ENCODE data around the gene SIX3.
A peak's percentile ranks its signal among the peaks of the same experiment; 100 is the strongest.

SIX3 gene

DNA sequence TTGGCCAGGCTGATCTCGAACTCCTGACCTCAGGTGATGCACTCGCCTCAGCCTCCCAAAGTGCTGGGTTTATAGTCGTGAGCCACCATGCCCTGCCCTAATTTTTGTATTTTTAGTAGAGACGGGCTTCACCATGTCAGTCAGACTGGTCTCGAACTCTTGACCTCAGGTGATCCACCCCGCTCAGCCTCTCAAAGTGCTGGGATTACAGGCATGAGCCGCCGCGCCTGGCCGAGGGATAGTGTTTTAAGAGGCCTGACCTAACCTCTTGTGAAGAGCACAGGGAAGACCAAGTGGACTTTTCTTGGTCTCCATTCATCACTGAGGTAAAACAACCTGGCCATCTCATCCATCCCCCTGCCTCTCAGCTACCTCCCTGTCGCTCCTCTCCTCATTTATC lies 38.1 kb downstream of the SIX3 start:
- no peaks in the 10 kb centered on the region for H3K36me3 ChIP-seq (ENCODE audit: insufficient read depth, low read length)
- no peak overlapping the region for H3K4me3 ChIP-seq (ENCODE audit: low read depth, low read length, poor library complexity, severe bottlenecking)
- no peak overlapping the region for H3K4me2 ChIP-seq (ENCODE audit: low read length)
- H2AFZ ChIP-seq (ENCODE audit: low read length) = no peak overlapping the region
- H3K9me3 ChIP-seq (ENCODE audit: low read length) = no peaks in the 10 kb centered on the region
- H3K4me1 ChIP-seq (ENCODE audit: insufficient read depth, low read length, severe bottlenecking) = peaks cover 4% of the 10 kb centered on the region
- H3K79me2 ChIP-seq (ENCODE audit: insufficient read depth, low read length) = no peaks in the 10 kb centered on the region
- no peak overlapping the region for H3K27ac ChIP-seq (ENCODE audit: low read depth, low read length, poor library complexity, severe bottlenecking)
- H3K9ac ChIP-seq (ENCODE audit: low read length) = no peak overlapping the region
- TF ChIP-seq EZH2 (IDR thresholded peaks at IDR 0.05; ENCODE audit: borderline replicate concordance, low read length) = no peak
- TF ChIP-seq, protein P1, sequence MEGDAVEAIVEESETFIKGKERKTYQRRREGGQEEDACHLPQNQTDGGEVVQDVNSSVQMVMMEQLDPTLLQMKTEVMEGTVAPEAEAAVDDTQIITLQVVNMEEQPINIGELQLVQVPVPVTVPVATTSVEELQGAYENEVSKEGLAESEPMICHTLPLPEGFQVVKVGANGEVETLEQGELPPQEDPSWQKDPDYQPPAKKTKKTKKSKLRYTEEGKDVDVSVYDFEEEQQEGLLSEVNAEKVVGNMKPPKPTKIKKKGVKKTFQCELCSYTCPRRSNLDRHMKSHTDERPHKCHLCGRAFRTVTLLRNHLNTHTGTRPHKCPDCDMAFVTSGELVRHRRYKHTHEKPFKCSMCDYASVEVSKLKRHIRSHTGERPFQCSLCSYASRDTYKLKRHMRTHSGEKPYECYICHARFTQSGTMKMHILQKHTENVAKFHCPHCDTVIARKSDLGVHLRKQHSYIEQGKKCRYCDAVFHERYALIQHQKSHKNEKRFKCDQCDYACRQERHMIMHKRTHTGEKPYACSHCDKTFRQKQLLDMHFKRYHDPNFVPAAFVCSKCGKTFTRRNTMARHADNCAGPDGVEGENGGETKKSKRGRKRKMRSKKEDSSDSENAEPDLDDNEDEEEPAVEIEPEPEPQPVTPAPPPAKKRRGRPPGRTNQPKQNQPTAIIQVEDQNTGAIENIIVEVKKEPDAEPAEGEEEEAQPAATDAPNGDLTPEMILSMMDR (IDR thresholded peaks at IDR 0.05; ENCODE audit: low read length) = no peak
- no peaks in the 10 kb centered on the region for H4K20me1 ChIP-seq (ENCODE audit: insufficient read depth, low read length)
- no peaks in the 10 kb centered on the region for H3K27me3 ChIP-seq (ENCODE audit: insufficient read depth, low read length)
- H3K9me2 ChIP-seq (ENCODE audit: low read depth, low read length) = no peaks in the 10 kb centered on the region
- no peaks in the 10 kb centered on the region for H3F3A ChIP-seq (ENCODE audit: insufficient read depth, low read length)

DNA sequence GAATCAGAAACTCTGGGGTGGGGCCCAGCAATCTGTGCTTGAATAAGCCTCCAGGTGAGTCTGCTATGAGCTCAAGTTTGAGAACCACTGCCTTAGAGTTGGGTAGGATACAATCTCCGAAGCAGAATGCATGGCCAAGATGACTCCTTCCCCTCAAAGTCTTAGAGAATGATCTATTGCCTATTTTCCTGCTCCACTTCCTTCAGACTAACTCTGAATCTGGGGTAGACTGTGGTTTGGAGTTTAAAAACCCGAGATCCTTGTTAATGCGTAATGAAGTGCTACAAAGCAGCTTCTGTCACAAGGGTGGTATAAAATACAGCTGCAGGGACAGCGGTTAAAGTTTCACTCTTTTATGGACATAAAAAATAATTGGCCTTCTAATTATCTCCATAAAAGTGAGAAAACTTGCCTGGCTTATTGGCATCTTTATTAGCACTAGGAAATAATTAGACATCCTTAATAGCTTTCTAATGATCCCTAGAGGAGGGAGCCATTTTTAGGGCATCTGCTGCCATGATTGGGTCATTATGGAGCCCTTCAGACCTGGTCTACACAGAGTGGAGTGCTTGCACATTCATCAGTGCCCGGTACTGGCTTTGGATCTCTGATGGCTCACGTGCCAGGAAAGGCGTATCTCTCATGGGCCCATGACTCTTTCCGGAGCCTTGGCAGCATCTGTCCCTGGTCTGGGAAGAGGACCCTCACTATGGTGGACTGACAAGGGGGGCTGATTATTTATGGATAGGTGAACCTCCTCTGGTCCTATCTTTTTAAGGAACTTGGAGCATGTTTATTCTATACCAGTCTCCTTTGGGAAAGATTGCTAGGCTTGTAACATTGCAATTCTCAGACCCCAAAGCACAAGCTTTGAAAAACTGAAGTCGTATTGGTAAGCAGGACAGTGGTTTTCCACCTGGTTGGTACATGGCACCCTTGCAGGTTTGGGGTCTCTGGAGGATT lies 39.5 kb downstream of the SIX3 start:
- no peak overlapping the region for H3K27ac ChIP-seq (ENCODE audit: low read depth, low read length, poor library complexity, severe bottlenecking)
- no peak overlapping the region for H3K4me3 ChIP-seq (ENCODE audit: low read depth, low read length, poor library complexity, severe bottlenecking)
- no peak overlapping the region for H2AFZ ChIP-seq (ENCODE audit: low read length)

DNA sequence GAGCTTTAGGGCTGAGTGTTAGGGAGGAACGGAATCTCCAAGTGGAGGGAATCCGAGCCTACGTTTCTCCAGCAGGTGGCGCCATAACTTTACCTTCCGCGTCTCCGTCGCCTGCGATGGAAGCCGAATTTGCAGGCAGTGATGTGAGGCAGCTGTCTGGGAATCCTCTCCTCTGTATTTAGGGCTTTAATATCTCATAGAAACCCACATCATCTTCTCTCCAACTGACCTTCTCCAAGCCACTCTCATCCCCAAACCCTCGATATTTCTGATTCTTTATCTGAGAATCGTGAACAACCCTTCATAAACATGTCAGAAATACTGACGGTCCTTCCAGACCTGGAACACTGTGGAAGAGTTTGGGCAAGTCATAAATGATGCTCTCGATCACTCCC lies 40.2 kb downstream of the SIX3 start:
- Histone ChIP-seq H3K27ac (ENCODE audit: low read depth, low read length, poor library complexity, severe bottlenecking) (no peak overlapping the region), H3K4me3 (ENCODE audit: low read depth, low read length, poor library complexity, severe bottlenecking) (no peak overlapping the region), H3K9me2 (ENCODE audit: low read depth, low read length) (no peaks in the 10 kb centered on the region), H3K4me2 (ENCODE audit: low read length) (no peak overlapping the region; the same call in 1 of the 2 replicates), H3K27me3 (ENCODE audit: insufficient read depth, low read length) (no peaks in the 10 kb centered on the region), H3K79me2 (ENCODE audit: insufficient read depth, low read length) (no peaks in the 10 kb centered on the region), H2AFZ (ENCODE audit: low read length) (no peak overlapping the region), H3K9ac (ENCODE audit: low read length) (no peak overlapping the region), H4K20me1 (ENCODE audit: insufficient read depth, low read length) (no peaks in the 10 kb centered on the region), H3K9me3 (ENCODE audit: low read length) (no peaks in the 10 kb centered on the region), H3K36me3 (ENCODE audit: insufficient read depth, low read length) (no peaks in the 10 kb centered on the region), H3K4me1 (ENCODE audit: insufficient read depth, low read length, severe bottlenecking) (peaks cover 4% of the 10 kb centered on the region), H3F3A (ENCODE audit: insufficient read depth, low read length) (no peaks in the 10 kb centered on the region)
- TF ChIP-seq EZH2 (IDR thresholded peaks at IDR 0.05; ENCODE audit: borderline replicate concordance, low read length) = no peak
- TF ChIP-seq, protein P1 (IDR thresholded peaks at IDR 0.05; ENCODE audit: low read length) = peak; percentile 84

More for the DNA sequence above, 39.5 kb downstream of the SIX3 start:
- Histone ChIP-seq H3K9me2 (ENCODE audit: low read depth, low read length) (no peaks in the 10 kb centered on the region), H3K79me2 (ENCODE audit: insufficient read depth, low read length) (no peaks in the 10 kb centered on the region), H3F3A (ENCODE audit: insufficient read depth, low read length) (no peaks in the 10 kb centered on the region), H3K27me3 (ENCODE audit: insufficient read depth, low read length) (no peaks in the 10 kb centered on the region), H3K9ac (ENCODE audit: low read length) (no peak overlapping the region), H3K36me3 (ENCODE audit: insufficient read depth, low read length) (no peaks in the 10 kb centered on the region), H3K4me2 (ENCODE audit: low read length) (no peak overlapping the region), H3K4me1 (ENCODE audit: insufficient read depth, low read length, severe bottlenecking) (peaks cover 4% of the 10 kb centered on the region), H4K20me1 (ENCODE audit: insufficient read depth, low read length) (no peaks in the 10 kb centered on the region), H3K9me3 (ENCODE audit: low read length) (no peaks in the 10 kb centered on the region)
- TF ChIP-seq EZH2 (IDR thresholded peaks at IDR 0.05; ENCODE audit: borderline replicate concordance, low read length) = no peak
- TF ChIP-seq, protein P1 (IDR thresholded peaks at IDR 0.05; ENCODE audit: low read length) = no peak

Data from OCI-LY1 (cell line).